Right lobe of liver (tissue), 6 donors: ENCODE measurements around the gene ATP6V0E1. TPM values are rescaled to one million over a fixed set of nuclear protein-coding genes. Genes with fewer than 3 reads are reported as not detected.
A peak's percentile ranks its signal among the peaks of the same experiment; 100 is the strongest.

Experiments
- ATAC-seq, 4 donors: fragments of 200-7000 bp; cut with Tn5 transposase; one replicate each; pipeline ENCODE4 v1.9.1; 2020; ENCODE audit warnings: mild to moderate bottlenecking in 4 of 4, moderate library complexity in 4 of 4
- DNase-seq, 3 donors: peaks; one replicate each; pipeline ENCODE4 v3.0.0-alpha.2; 2020
- H3K27ac ChIP-seq, 3 donors: fragments of 200-600 bp; one replicate each; pipeline ENCODE4 v1.8.0; 2022
- H3K27me3 ChIP-seq, 2 donors: fragments of 200-600 bp; one replicate each; pipeline ENCODE4 v1.8.0; 2022
- H3K36me3 ChIP-seq, 4 donors: fragments of 200-600 bp; sonication (generic) in 1 of 4; one replicate each; pipeline versions ENCODE4 v1.5.1 to v1.8.0; 2017 to 2022; ENCODE audit warnings: control low read depth in 1 of 4
- H3K4me1 ChIP-seq, 4 donors: fragments of 200-600 bp; sonication (generic) in 1 of 4; one replicate each; pipeline versions ENCODE4 v1.5.1 to v1.8.0; 2017 to 2022; ENCODE audit warnings: control low read depth in 1 of 4
- H3K4me3 ChIP-seq, 3 donors: fragments of 200-600 bp; one replicate each; pipeline ENCODE4 v1.8.0; 2022
- H3K9me3 ChIP-seq, 4 donors: fragments of 200-600 bp; sonication (generic) in 1 of 4; one replicate each; pipeline versions ENCODE4 v1.5.1 to v1.8.0; 2017 to 2022; ENCODE audit warnings: control low read depth in 1 of 4
- CTCF ChIP-seq, 4 donors: fragments of 200-600 bp in 3 of 4; fragments of 450-650 bp in 1 of 4; IDR thresholded peaks; one replicate each; pipeline versions ENCODE4 v1.5.1 to v1.8.0; 2016 to 2022; ENCODE audit warnings: antibody characterized with exemption in 4 of 4, mild to moderate bottlenecking in 2 of 4
- POLR2A ChIP-seq: fragments of 450-650 bp; IDR thresholded peaks from one replicate; pipeline ENCODE4 v1.6.1; 2017; ENCODE audit warnings: antibody characterized with exemption, mild to moderate bottlenecking
- WGBS: methylation state at CpG from one replicate; pipeline ENCODE4 v1.1.6; 2018; ENCODE audit warnings: low coverage, low lambda C conversion rate; ENCODE audit not compliant: insufficient coverage; ENCODE audit errors: missing lambda C conversion rate; 5-methylcytosine and 5-hydroxymethylcytosine counted together
- intact Hi-C, 2 donors: fragments of 100-400 bp; cut with DNase I; formaldehyde crosslinking; loops; one replicate each; pipeline versions ENCODE4 v1.11.2 to v1.14.1; 2022
- total RNA-seq, 6 experiments: library from RNA; depleted of rRNA in 2 of 6; stranded (reverse); fragments of >200 nt in 2 of 6; fragmentation: NEBNext Ultra II Directional in 3 of 6; extraction: Animal tissue kit (Norgen Biotek cat#: 25700) in 3 of 6; gene quantifications; one replicate each; pipeline versions ENCODE4 v1.1.0 to v1.2.4, GENCODE V29; 2016 to 2023
- donor health status: DM: no; HTN: yes; CAD: no.
- donor health status: DM: no; HTN: no; CAD: no.
- donor health status: DM: no; HTN: no; CAD: no.
- donor health status: DM: no; HTN: yes; CAD: no.
- donor health status: DM: no; HTN: yes; CAD: no.

The ATP6V0E1 gene
- total RNA-seq, 6 experiments from 2014 or later, result 83.1 to 202 (median 116) TPM

- H3K4me3 ChIP-seq, result no peak overlapping the region
- no peak overlapping the region for H3K27ac ChIP-seq
- no peaks in the 10 kb centered on the region for H3K4me1 ChIP-seq
- 83% methylated on average over 2 of the region's 2 CpGs for WGBS
- no peaks in the 10 kb centered on the region for H3K27me3 ChIP-seq
- no peaks in the 10 kb centered on the region for H3K9me3 ChIP-seq
- peaks cover 0 to 22% (median 0%) of the 10 kb centered on the region in 4 donors for H3K36me3 ChIP-seq
- DNase-seq (no peak), ATAC-seq (no peak)
- intact Hi-C loops, result no loop called here
- TF ChIP-seq POLR2A, result no peak
- TF ChIP-seq CTCF (IDR thresholded peaks at IDR 0.05), result no peak
Observed at GRCh38 chr5:172969921-172970320, 13.7 kb upstream of the ATP6V0E1 start.

GRCh38 chr5:172971482-172971881 is 12.1 kb upstream of the ATP6V0E1 start:
- no peaks in the 10 kb centered on the region for H3K27me3 ChIP-seq
- H3K4me1 ChIP-seq, result no peaks in the 10 kb centered on the region
- no peak overlapping the region for H3K27ac ChIP-seq
- intact Hi-C loops, result no loop called here
- 69% methylated on average over 3 of the region's 3 CpGs for WGBS
- peaks cover 0 to 18% (median 0%) of the 10 kb centered on the region in 4 donors for H3K36me3 ChIP-seq
- DNase-seq, result no peak
- peak in 1 of 4 donors; percentile 28 for ATAC-seq
- no peak overlapping the region for H3K4me3 ChIP-seq
- H3K9me3 ChIP-seq, result no peaks in the 10 kb centered on the region
- no peak for TF ChIP-seq CTCF (IDR thresholded peaks at IDR 0.05)
- no peak for TF ChIP-seq POLR2A

GRCh38 chr5:172972552-172972951 is 11.0 kb upstream of the ATP6V0E1 start:
- Histone ChIP-seq H3K4me3 (no peak overlapping the region), H3K9me3 (no peaks in the 10 kb centered on the region), H3K27ac (no peak overlapping the region), H3K27me3 (no peaks in the 10 kb centered on the region), H3K4me1 (no peaks in the 10 kb centered on the region), H3K36me3 (peaks cover 0 to 18% (median 0%) of the 10 kb centered on the region in 4 donors)
- DNase-seq (no peak), ATAC-seq (no peak)
- intact Hi-C loops, result no loop called here
- 84% methylated on average over 4 of the region's 5 CpGs for WGBS
- TF ChIP-seq POLR2A (no peak), CTCF (IDR thresholded peaks at IDR 0.05) (no peak)

- Histone ChIP-seq H3K9me3 (no peaks in the 10 kb centered on the region), H3K27me3 (no peaks in the 10 kb centered on the region), H3K27ac (no peak overlapping the region), H3K4me3 (no peak overlapping the region), H3K4me1 (no peaks in the 10 kb centered on the region), H3K36me3 (peaks cover 0 to 16% (median 0%) of the 10 kb centered on the region in 4 donors)
- intact Hi-C loops, result no loop called here
- WGBS, result 56% methylated on average over 3 of the region's 3 CpGs
- ATAC-seq (no peak), DNase-seq (no peak)
- no peak for TF ChIP-seq CTCF (IDR thresholded peaks at IDR 0.05)
- no peak for TF ChIP-seq POLR2A
Observed at GRCh38 chr5:172973127-172973916, 10.2 kb upstream of the ATP6V0E1 start.
